K562 (cell line): Measurements from ENCODE around the gene OSBPL1A. TPM values are rescaled to one million over a fixed set of nuclear protein-coding genes. Genes with fewer than 3 reads are reported as not detected.

ENCODE experiments used
- ATAC-seq: fragments of 200-7000 bp; cut with Tn5 transposase; 3 replicates; pipeline ENCODE4 v1.9.1; 2020; ENCODE audit warnings: moderate library complexity
- BruUV-seq: library from RNA; stranded (reverse); fragments of 400-500 nt; replicated peaks from 2 replicates; lab custom pipeline; 2021; lab: Mats Ljungman, UMichigan
- CTCF ChIA-PET: fragments of 300-600 bp; formaldehyde crosslinking; extraction: SDS; loops from one replicate; lab custom pipeline; 2021; ENCODE audit warnings: low intra/inter-chr PET ratio; lab: Yijun Ruan, JAX
- POLR2A ChIA-PET: fragments of 300-600, 350-650 bp; sonication (Branson Sonifier 250); formaldehyde crosslinking; extraction: SDS; loops from one replicate; lab custom pipeline; 2021; ENCODE audit warnings: antibody characterized with exemption, inconsistent platforms; lab: Yijun Ruan, JAX
- DNase-seq, 4 experiments: peaks; one replicate each; pipeline versions ENCODE4 v3.0.0 to v3.0.0-alpha.2; 2011 to 2018; ENCODE audit warnings: low spot score in 3 of 4, mixed read lengths in 3 of 4; ENCODE audit errors: extremely low read depth in 1 of 4
- FAIRE-seq: peaks from 2 replicates; lab custom pipeline; 2011; peaks lifted over from hg19 to GRCh38; lab: Jason Lieb, UNC
- H2AFZ ChIP-seq: 2 replicates; pipeline ENCODE4 v1.6.0; 2011; ENCODE audit warnings: low read depth, low read length, control low read depth, inconsistent platforms
- H3K27ac ChIP-seq: fragments of 200-600 bp; 3 replicates; pipeline ENCODE4 v1.8.0; 2011; ENCODE audit warnings: low read depth, mild to moderate bottlenecking, control low read depth, inconsistent platforms, low read length, moderate library complexity, mixed read lengths; ENCODE audit errors: extremely low read depth
- H3K27me3 ChIP-seq, 2 experiments: fragments of 300-600 bp in 1 of 2; 2 replicates in 1 of 2; 3 replicates in 1 of 2; pipeline versions ENCODE4 v1.6.0 to v1.8.0; 2011; ENCODE audit warnings: inconsistent platforms in 2 of 2, low read length in 2 of 2, mild to moderate bottlenecking in 1 of 2, mixed read lengths in 1 of 2, moderate library complexity in 1 of 2; ENCODE audit not compliant: control insufficient read depth in 2 of 2, insufficient read depth in 2 of 2
- H3K36me3 ChIP-seq: fragments of 300-600 bp; 3 replicates; pipeline ENCODE4 v1.8.0; 2011; ENCODE audit warnings: mild to moderate bottlenecking, low read length, inconsistent platforms; ENCODE audit not compliant: control insufficient read depth, insufficient read depth
- H3K4me1 ChIP-seq, 2 experiments: fragments of 200-600 bp in 1 of 2; replicated peaks in 1 of 2; 2 replicates in 1 of 2; 3 replicates in 1 of 2; pipeline versions ENCODE4 v1.5.1 to v1.8.0; 2011; ENCODE audit warnings: inconsistent platforms in 2 of 2, low read length in 2 of 2, mild to moderate bottlenecking in 1 of 2, mixed read lengths in 1 of 2, moderate library complexity in 1 of 2; ENCODE audit not compliant: control insufficient read depth in 2 of 2, insufficient read depth in 2 of 2
- H3K4me2 ChIP-seq: 2 replicates; pipeline ENCODE4 v1.6.1; 2011; ENCODE audit warnings: low read length, control low read depth, inconsistent platforms, mixed read lengths; ENCODE audit not compliant: insufficient read depth
- H3K4me3 ChIP-seq: fragments of 200-600 bp; sonication (generic), shearing (Covaris generic); 2 replicates; pipeline ENCODE4 v1.5.1; 2016; ENCODE audit warnings: control low read depth, inconsistent platforms
- H3K79me2 ChIP-seq: fragments of 200-600 bp; 3 replicates; pipeline ENCODE4 v1.8.0; 2011; ENCODE audit warnings: low read length, inconsistent platforms; ENCODE audit not compliant: control insufficient read depth, insufficient read depth
- H3K9ac ChIP-seq, 2 experiments: 2 replicates each; pipeline versions ENCODE4 v1.6.0 to v1.6.1; 2011; ENCODE audit warnings: low read depth in 2 of 2, low read length in 2 of 2, control low read depth in 1 of 2, inconsistent platforms in 1 of 2, mild to moderate bottlenecking in 1 of 2, mixed read lengths in 1 of 2; ENCODE audit not compliant: insufficient read depth in 1 of 2
- H3K9me1 ChIP-seq: one replicate; pipeline ENCODE4 v1.6.0; 2011; ENCODE audit warnings: inconsistent platforms, mild to moderate bottlenecking, low read length, moderate library complexity; ENCODE audit not compliant: control insufficient read depth, insufficient read depth
- H3K9me3 ChIP-seq: replicated peaks from 2 replicates; pipeline ENCODE4 v1.5.1; 2011; ENCODE audit warnings: low read depth, low read length, inconsistent platforms; ENCODE audit not compliant: control insufficient read depth, insufficient read depth
- H4K20me1 ChIP-seq: replicated peaks from 2 replicates; pipeline ENCODE4 v1.6.1; 2011; ENCODE audit warnings: low read length, inconsistent platforms, mixed read lengths; ENCODE audit not compliant: control insufficient read depth, insufficient read depth
- KAT2B ChIP-seq: IDR thresholded peaks from one replicate; pipeline ENCODE4 v1.6.1; 2012; ENCODE audit warnings: low read depth, mild to moderate bottlenecking, control low read depth, inconsistent platforms, low read length, moderate library complexity
- MAZ ChIP-seq, 2 experiments: fragments of 450-650 bp in 1 of 2; sonication (generic) in 1 of 2; formaldehyde crosslinking; IDR thresholded peaks in 1 of 2; conservative IDR thresholded peaks in 1 of 2; 2 replicates each; pipeline versions ENCODE4 v1.4.0 to v1.5.0; 2020; ENCODE audit warnings: mild to moderate bottlenecking in 1 of 2, missing genetic modification reagents in 1 of 2
- MTA2 ChIP-seq: fragments of 450-650 bp; IDR thresholded peaks from 2 replicates; pipeline ENCODE4 v1.6.1; 2016; ENCODE audit warnings: low read depth
- NBN ChIP-seq: fragments of 450-650 bp; IDR thresholded peaks from 2 replicates; pipeline ENCODE4 v1.6.1; 2016; ENCODE audit warnings: low read depth, mild to moderate bottlenecking
- SMAD3 ChIP-seq: fragments of 450-650 bp; formaldehyde crosslinking; conservative IDR thresholded peaks from 2 replicates; pipeline ENCODE4 v1.4.0; 2020; ENCODE audit warnings: mild to moderate bottlenecking
- SNIP1 ChIP-seq: fragments of 450-650 bp; IDR thresholded peaks from 2 replicates; pipeline ENCODE4 v1.7.1; 2017; ENCODE audit warnings: low read depth, mild to moderate bottlenecking
- TAL1 ChIP-seq: fragments of 450-650 bp; IDR thresholded peaks from 2 replicates; pipeline ENCODE4 v1.6.1; 2016; ENCODE audit warnings: mild to moderate bottlenecking
- TGIF2 ChIP-seq: sonication (generic); formaldehyde crosslinking; IDR thresholded peaks from 2 replicates; pipeline ENCODE4 v1.8.1; 2022; ENCODE audit warnings: mild to moderate bottlenecking, missing genetic modification reagents, moderate library complexity
- ZNF280B ChIP-seq: fragments of 250-450 bp; sonication (Bioruptor Pico); IDR thresholded peaks from 2 replicates; pipeline ENCODE4 v1.5.1; 2021; ENCODE audit warnings: mild to moderate bottlenecking
- WGBS: fragments of 100-300 bp; shearing (Covaris generic); methylation state at CpG from one replicate; pipeline ENCODE4 v1.1.6; 2016; ENCODE audit warnings: low coverage, mixed read lengths; ENCODE audit not compliant: insufficient coverage; ENCODE audit errors: missing lambda C conversion rate; 5-methylcytosine and 5-hydroxymethylcytosine counted together
- in situ Hi-C: fragments of 300-500 bp; cut with MboI; formaldehyde crosslinking; loops from 4 replicates; pipeline ENCODE4 v1.15.0; 2018; ENCODE audit warnings: inconsistent platforms, mixed read lengths
- intact Hi-C: fragments of 100-400 bp; cut with micrococcal nuclease; formaldehyde crosslinking; loops from 2 replicates; pipeline ENCODE4 v1.14.2; 2022
- polyA plus RNA-seq, 8 experiments: library from polyadenylated mRNA; depleted of rRNA in 4 of 8; stranded (reverse) in 5 of 8; unstranded in 3 of 8; fragments of >200 nt; fragmentation: Nextera tagmentation in 2 of 8; fragmentation: Illumina TruSeq in 1 of 8; extraction: Ambion mirVana in 2 of 8; extraction: Trizol in 1 of 8; gene quantifications; 2 replicates each; pipeline versions ENCODE4 v1.2.1 to v1.2.3, GENCODE V29; 2011 to 2014; ENCODE audit warnings: inconsistent platforms in 1 of 8, missing spikeins in 1 of 8
- total RNA-seq, 7 experiments: library from RNA; depleted of rRNA in 6 of 7; stranded (reverse); fragments of >200 nt in 6 of 7; fragmentation: Illumina TruSeq in 2 of 7; extraction: Trizol in 2 of 7; gene quantifications; 2 replicates each; pipeline versions ENCODE4 v1.2.1 to v1.2.3, GENCODE V29; 2011 to 2021; ENCODE audit warnings: low replicate concordance in 1 of 7
- TF ChIP-seq, protein P1 (sequence below): fragments of 450-650 bp; IDR thresholded peaks from 2 replicates; pipeline ENCODE4 v1.6.1; 2016; ENCODE audit warnings: borderline replicate concordance
- TF ChIP-seq, protein P2 (sequence below): fragments of 450-650 bp; IDR thresholded peaks from 2 replicates; pipeline ENCODE4 v1.6.1; 2016; ENCODE audit warnings: low read depth

The OSBPL1A gene
- total and polyA plus RNA-seq, 9 of the 15 experiments (the other 6 are each of a cell fraction or from before 2014, with no cell fraction given): 0.40 to 0.49 TPM; not detected in 7

- Histone ChIP-seq H3K9ac (no peak overlapping the region), H3K79me2 (no peaks in the 10 kb centered on the region), H3K27ac (no peak overlapping the region), H3K4me1 (no peaks in the 10 kb centered on the region), H4K20me1 (no peaks in the 10 kb centered on the region), H3K4me2 (no peak overlapping the region), H3K36me3 (no peaks in the 10 kb centered on the region), H3K4me3 (no peak overlapping the region), H3K9me1 (no peaks in the 10 kb centered on the region), H3K27me3 (peaks cover 0 to 5% of the 10 kb centered on the region in 2 experiments; a peak in 2 of 5 replicates), H2AFZ (no peak overlapping the region), H3K9me3 (no peaks in the 10 kb centered on the region)
- in situ Hi-C loops (no loop called here), intact Hi-C loops (no loop called here)
- ATAC-seq (no peak), FAIRE-seq (no peak), DNase-seq (no peak)
- BruUV-seq: no TSS peak
- POLR2A ChIA-PET: no interaction called here
- CTCF ChIA-PET: no interaction called here
- under 1% methylated on average over 12 of the region's 12 CpGs for WGBS
- TF ChIP-seq TAL1: no peak
- no peak for TF ChIP-seq KAT2B
- TF ChIP-seq, protein P1, sequence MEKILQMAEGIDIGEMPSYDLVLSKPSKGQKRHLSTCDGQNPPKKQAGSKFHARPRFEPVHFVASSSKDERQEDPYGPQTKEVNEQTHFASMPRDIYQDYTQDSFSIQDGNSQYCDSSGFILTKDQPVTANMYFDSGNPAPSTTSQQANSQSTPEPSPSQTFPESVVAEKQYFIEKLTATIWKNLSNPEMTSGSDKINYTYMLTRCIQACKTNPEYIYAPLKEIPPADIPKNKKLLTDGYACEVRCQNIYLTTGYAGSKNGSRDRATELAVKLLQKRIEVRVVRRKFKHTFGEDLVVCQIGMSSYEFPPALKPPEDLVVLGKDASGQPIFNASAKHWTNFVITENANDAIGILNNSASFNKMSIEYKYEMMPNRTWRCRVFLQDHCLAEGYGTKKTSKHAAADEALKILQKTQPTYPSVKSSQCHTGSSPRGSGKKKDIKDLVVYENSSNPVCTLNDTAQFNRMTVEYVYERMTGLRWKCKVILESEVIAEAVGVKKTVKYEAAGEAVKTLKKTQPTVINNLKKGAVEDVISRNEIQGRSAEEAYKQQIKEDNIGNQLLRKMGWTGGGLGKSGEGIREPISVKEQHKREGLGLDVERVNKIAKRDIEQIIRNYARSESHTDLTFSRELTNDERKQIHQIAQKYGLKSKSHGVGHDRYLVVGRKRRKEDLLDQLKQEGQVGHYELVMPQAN: no peak
- TF ChIP-seq SNIP1: no peak
- TF ChIP-seq SMAD3 (CRISPR knock-in tag): no peak
- TF ChIP-seq NBN: no peak
- TF ChIP-seq, protein P2, sequence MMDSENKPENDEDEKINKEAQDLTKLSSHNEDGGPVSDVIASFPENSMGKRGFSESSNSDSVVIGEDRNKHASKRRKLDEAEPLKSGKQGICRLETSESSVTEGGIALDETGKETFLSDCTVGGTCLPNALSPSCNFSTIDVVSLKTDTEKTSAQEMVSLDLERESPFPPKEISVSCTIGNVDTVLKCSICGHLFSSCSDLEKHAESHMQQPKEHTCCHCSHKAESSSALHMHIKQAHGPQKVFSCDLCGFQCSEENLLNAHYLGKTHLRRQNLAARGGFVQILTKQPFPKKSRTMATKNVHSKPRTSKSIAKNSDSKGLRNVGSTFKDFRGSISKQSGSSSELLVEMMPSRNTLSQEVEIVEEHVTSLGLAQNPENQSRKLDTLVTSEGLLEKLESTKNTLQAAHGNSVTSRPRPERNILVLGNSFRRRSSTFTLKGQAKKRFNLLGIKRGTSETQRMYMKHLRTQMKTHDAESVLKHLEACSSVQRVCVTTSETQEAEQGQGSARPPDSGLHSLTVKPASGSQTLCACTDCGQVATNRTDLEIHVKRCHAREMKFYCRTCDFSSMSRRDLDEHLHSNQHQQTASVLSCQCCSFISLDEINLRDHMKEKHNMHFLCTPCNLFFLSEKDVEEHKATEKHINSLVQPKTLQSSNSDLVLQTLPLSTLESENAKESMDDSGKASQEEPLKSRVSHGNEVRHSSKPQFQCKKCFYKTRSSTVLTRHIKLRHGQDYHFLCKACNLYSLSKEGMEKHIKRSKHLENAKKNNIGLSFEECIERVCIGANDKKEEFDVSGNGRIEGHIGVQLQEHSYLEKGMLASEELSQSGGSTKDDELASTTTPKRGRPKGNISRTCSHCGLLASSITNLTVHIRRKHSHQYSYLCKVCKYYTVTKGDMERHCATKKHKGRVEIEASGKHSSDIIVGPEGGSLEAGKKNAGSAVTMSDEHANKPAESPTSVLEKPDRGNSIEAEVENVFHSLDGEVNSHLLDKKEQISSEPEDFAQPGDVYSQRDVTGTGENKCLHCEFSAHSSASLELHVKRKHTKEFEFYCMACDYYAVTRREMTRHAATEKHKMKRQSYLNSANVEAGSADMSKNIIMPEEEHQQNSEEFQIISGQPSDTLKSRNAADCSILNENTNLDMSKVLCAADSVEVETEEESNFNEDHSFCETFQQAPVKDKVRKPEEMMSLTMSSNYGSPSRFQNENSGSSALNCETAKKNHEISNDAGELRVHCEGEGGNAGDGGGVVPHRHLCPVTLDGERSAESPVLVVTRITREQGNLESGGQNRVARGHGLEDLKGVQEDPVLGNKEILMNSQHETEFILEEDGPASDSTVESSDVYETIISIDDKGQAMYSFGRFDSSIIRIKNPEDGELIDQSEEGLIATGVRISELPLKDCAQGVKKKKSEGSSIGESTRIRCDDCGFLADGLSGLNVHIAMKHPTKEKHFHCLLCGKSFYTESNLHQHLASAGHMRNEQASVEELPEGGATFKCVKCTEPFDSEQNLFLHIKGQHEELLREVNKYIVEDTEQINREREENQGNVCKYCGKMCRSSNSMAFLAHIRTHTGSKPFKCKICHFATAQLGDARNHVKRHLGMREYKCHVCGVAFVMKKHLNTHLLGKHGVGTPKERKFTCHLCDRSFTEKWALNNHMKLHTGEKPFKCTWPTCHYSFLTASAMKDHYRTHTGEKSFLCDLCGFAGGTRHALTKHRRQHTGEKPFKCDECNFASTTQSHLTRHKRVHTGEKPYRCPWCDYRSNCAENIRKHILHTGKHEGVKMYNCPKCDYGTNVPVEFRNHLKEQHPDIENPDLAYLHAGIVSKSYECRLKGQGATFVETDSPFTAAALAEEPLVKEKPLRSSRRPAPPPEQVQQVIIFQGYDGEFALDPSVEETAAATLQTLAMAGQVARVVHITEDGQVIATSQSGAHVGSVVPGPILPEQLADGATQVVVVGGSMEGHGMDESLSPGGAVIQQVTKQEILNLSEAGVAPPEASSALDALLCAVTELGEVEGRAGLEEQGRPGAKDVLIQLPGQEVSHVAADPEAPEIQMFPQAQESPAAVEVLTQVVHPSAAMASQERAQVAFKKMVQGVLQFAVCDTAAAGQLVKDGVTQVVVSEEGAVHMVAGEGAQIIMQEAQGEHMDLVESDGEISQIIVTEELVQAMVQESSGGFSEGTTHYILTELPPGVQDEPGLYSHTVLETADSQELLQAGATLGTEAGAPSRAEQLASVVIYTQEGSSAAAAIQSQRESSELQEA: no peak
- TF ChIP-seq TGIF2 (CRISPR knock-in tag): no peak
- TF ChIP-seq ZNF280B (CRISPR knock-in tag): no peak
- TF ChIP-seq MTA2: no peak
- no peak for TF ChIP-seq MAZ (CRISPR knock-in tag; conservative IDR thresholded peaks at IDR 0.05 in 1 of 2, IDR thresholded peaks at IDR 0.05 in 1 of 2)
Observed at GRCh38 chr18:24227977-24228666, 169.5 kb downstream of the OSBPL1A start.
